SK-N-SH (cell line): ENCODE results near the gene TTC9. TPM values are rescaled to one million over a fixed set of nuclear protein-coding genes. Genes with fewer than 3 reads are reported as not detected.

Source experiments
- CTCF ChIA-PET: fragments of 300-600, 350-600 bp; formaldehyde crosslinking; extraction: SDS; loops from one replicate; lab custom pipeline; 2021; lab: Yijun Ruan, JAX
- POLR2A ChIA-PET: fragments of 350-600 bp; sonication (Branson Sonifier 250); formaldehyde crosslinking; extraction: SDS; loops from one replicate; lab custom pipeline; 2020; ENCODE audit warnings: antibody characterized with exemption, inconsistent platforms; lab: Yijun Ruan, JAX
- DNase-seq: peaks from one replicate; pipeline ENCODE4 v3.0.0; 2012
- H2AFZ ChIP-seq: fragments of 200-600 bp; sonication (generic); 2 replicates; pipeline ENCODE4 v1.8.1; 2016; ENCODE audit warnings: antibody characterized with exemption, mild to moderate bottlenecking, low read depth
- H3F3A ChIP-seq: fragments of 200-600 bp; sonication (generic); replicated peaks from 2 replicates; pipeline ENCODE3; 2016; ENCODE audit warnings: antibody characterized with exemption, mild to moderate bottlenecking; ENCODE audit not compliant: insufficient read depth
- H3K27ac ChIP-seq, 2 experiments: fragments of 200-500 bp in 1 of 2; fragments of 200-600 bp in 1 of 2; sonication (Bioruptor generic) in 1 of 2; sonication (generic), shearing (Covaris generic) in 1 of 2; 2 replicates each; pipeline versions ENCODE4 v1.5.1 to v1.6.1; 2014 to 2016; ENCODE audit warnings: low read depth in 2 of 2, inconsistent platforms in 1 of 2, low read length in 1 of 2, mild to moderate bottlenecking in 1 of 2, mixed read lengths in 1 of 2
- H3K27me3 ChIP-seq: fragments of 200-600 bp; sonication (generic), shearing (Covaris generic); 2 replicates; pipeline ENCODE4 v1.6.1; 2016; ENCODE audit warnings: mixed run types; ENCODE audit not compliant: insufficient read depth
- H3K36me3 ChIP-seq, 2 experiments: fragments of 200-500 bp in 1 of 2; fragments of 200-600 bp in 1 of 2; sonication (Bioruptor generic) in 1 of 2; sonication (generic) in 1 of 2; replicated peaks in 1 of 2; 2 replicates each; pipeline versions ENCODE3 to v1.5.1; 2014 to 2016; ENCODE audit warnings: low read length in 1 of 2, mild to moderate bottlenecking in 1 of 2; ENCODE audit not compliant: insufficient read depth in 2 of 2, control insufficient read depth in 1 of 2
- H3K4me1 ChIP-seq, 2 experiments: fragments of 200-500 bp in 1 of 2; fragments of 200-600 bp in 1 of 2; sonication (Bioruptor generic) in 1 of 2; sonication (generic), shearing (Covaris generic) in 1 of 2; 2 replicates each; pipeline versions ENCODE4 v1.5.1 to v1.6.1; 2014 to 2016; ENCODE audit warnings: low read depth in 1 of 2, low read length in 1 of 2, mixed run types in 1 of 2; ENCODE audit not compliant: insufficient read depth in 2 of 2, control insufficient read depth in 1 of 2
- H3K4me2 ChIP-seq: fragments of 200-600 bp; sonication (generic), shearing (Covaris generic); 2 replicates; pipeline ENCODE4 v1.6.1; 2017; ENCODE audit warnings: mixed run types
- H3K4me3 ChIP-seq, 2 experiments: fragments of 200-500 bp in 1 of 2; fragments of 200-600 bp in 1 of 2; sonication (Bioruptor generic) in 1 of 2; sonication (generic), shearing (Covaris generic) in 1 of 2; 2 replicates each; pipeline versions ENCODE4 v1.5.1 to v1.8.1; 2014 to 2016; ENCODE audit warnings: low read depth in 2 of 2, inconsistent platforms in 1 of 2, low read length in 1 of 2, mild to moderate bottlenecking in 1 of 2, mixed read lengths in 1 of 2, moderate library complexity in 1 of 2
- H3K79me2 ChIP-seq: fragments of 200-600 bp; sonication (generic); 2 replicates; pipeline ENCODE4 v1.8.1; 2017; ENCODE audit warnings: mild to moderate bottlenecking; ENCODE audit not compliant: insufficient read depth
- H3K9ac ChIP-seq: fragments of 200-600 bp; sonication (generic); 2 replicates; pipeline ENCODE4 v1.6.1; 2017; ENCODE audit warnings: mixed run types
- H3K9me2 ChIP-seq: fragments of 200-600 bp; sonication (generic); 2 replicates; pipeline ENCODE4 v1.6.1; 2017; ENCODE audit warnings: mixed run types
- H3K9me3 ChIP-seq: fragments of 200-600 bp; sonication (generic); 2 replicates; pipeline ENCODE4 v1.6.1; 2017; ENCODE audit warnings: mixed run types, mild to moderate bottlenecking, moderate library complexity
- H4K20me1 ChIP-seq: fragments of 200-600 bp; sonication (generic); 2 replicates; pipeline ENCODE4 v1.6.1; 2017; ENCODE audit warnings: mild to moderate bottlenecking, mixed run types; ENCODE audit not compliant: insufficient read depth
- CHD2 ChIP-seq: fragments of 150-350 bp; IDR thresholded peaks from 2 replicates; pipeline ENCODE4 v1.6.1; 2018; ENCODE audit warnings: low read length; ENCODE audit not compliant: partially characterized antibody
- EP300 ChIP-seq, 2 experiments: IDR thresholded peaks; 2 replicates each; pipeline versions ENCODE4 v1.4.0 to v1.6.1; 2012; ENCODE audit warnings: borderline replicate concordance in 1 of 2, low read depth in 1 of 2, low read length in 1 of 2
- EZH2phosphoT487 ChIP-seq: fragments of 200-600 bp; sonication (generic); IDR thresholded peaks from 2 replicates; pipeline ENCODE4 v1.6.1; 2017; ENCODE audit warnings: low read depth, mixed run types, mild to moderate bottlenecking, antibody characterized with exemption, moderate library complexity, borderline replicate concordance
- FOSL2 ChIP-seq: IDR thresholded peaks from 2 replicates; pipeline ENCODE4 v1.4.0; 2012; ENCODE audit warnings: low read depth, mild to moderate bottlenecking, moderate library complexity, borderline replicate concordance
- FOXJ3 ChIP-seq: sonication (generic); formaldehyde crosslinking; IDR thresholded peaks from 2 replicates; pipeline ENCODE4 v1.5.1; 2020; ENCODE audit warnings: mild to moderate bottlenecking, missing genetic modification reagents
- GATA2 ChIP-seq: sonication (generic); formaldehyde crosslinking; IDR thresholded peaks from 2 replicates; pipeline ENCODE4 v1.5.0; 2020; ENCODE audit warnings: mild to moderate bottlenecking, missing genetic modification reagents
- MEF2A ChIP-seq: IDR thresholded peaks from 2 replicates; pipeline ENCODE4 v1.4.0; 2012; ENCODE audit warnings: low read depth, borderline replicate concordance
- NRF1 ChIP-seq: IDR thresholded peaks from 2 replicates; pipeline ENCODE4 v1.6.1; 2012; ENCODE audit warnings: low read depth, mild to moderate bottlenecking, low read length
- RCOR1 ChIP-seq: fragments of 150-350 bp; IDR thresholded peaks from 2 replicates; pipeline ENCODE4 v1.6.1; 2017; ENCODE audit warnings: antibody characterized with exemption, low read length
- RXRA ChIP-seq: IDR thresholded peaks from 2 replicates; pipeline ENCODE4 v1.4.0; 2012; ENCODE audit warnings: low read depth, mild to moderate bottlenecking, borderline replicate concordance
- SIN3A ChIP-seq: IDR thresholded peaks from 2 replicates; pipeline ENCODE4 v1.6.1; 2012; ENCODE audit warnings: low read depth, mild to moderate bottlenecking, low read length, moderate library complexity, borderline replicate concordance
- TAF1 ChIP-seq: IDR thresholded peaks from 2 replicates; pipeline ENCODE4 v1.6.1; 2012; ENCODE audit warnings: low read depth, mild to moderate bottlenecking, low read length, moderate library complexity, borderline replicate concordance
- TCF12 ChIP-seq: IDR thresholded peaks from 2 replicates; pipeline ENCODE4 v1.4.0; 2012
- TEAD4 ChIP-seq: IDR thresholded peaks from 2 replicates; pipeline ENCODE4 v1.4.0; 2012; ENCODE audit warnings: mild to moderate bottlenecking, borderline replicate concordance; ENCODE audit not compliant: insufficient read depth
- WGBS: methylation state at CpG from one replicate; pipeline ENCODE4 v1.1.6; 2017; ENCODE audit warnings: low lambda C conversion rate; 5-methylcytosine and 5-hydroxymethylcytosine counted together
- polyA plus RNA-seq, 3 experiments: library from polyadenylated mRNA; depleted of rRNA; stranded (reverse); fragments of >200 nt; gene quantifications; 2 replicates each; pipeline ENCODE4 v1.2.3, GENCODE V29; 2012
- TF ChIP-seq, protein P1 (sequence below): fragments of 150-350 bp; IDR thresholded peaks from 2 replicates; pipeline ENCODE4 v1.6.1; 2016; ENCODE audit warnings: mild to moderate bottlenecking, low read depth, low read length
- TF ChIP-seq, protein P2 (sequence below): IDR thresholded peaks from 2 replicates; pipeline ENCODE4 v1.4.0; 2012; ENCODE audit warnings: low read depth, borderline replicate concordance
- TF ChIP-seq, protein P3 (sequence below): IDR thresholded peaks from 2 replicates; pipeline ENCODE4 v1.4.0; 2012; ENCODE audit warnings: low read depth
- TF ChIP-seq, protein P4 (sequence below): IDR thresholded peaks from 2 replicates; pipeline ENCODE4; 2012

Gene TTC9
- polyA plus RNA-seq, 1 of the 3 experiments (the other 2 are of a cell fraction): 0.33 TPM

DNA sequence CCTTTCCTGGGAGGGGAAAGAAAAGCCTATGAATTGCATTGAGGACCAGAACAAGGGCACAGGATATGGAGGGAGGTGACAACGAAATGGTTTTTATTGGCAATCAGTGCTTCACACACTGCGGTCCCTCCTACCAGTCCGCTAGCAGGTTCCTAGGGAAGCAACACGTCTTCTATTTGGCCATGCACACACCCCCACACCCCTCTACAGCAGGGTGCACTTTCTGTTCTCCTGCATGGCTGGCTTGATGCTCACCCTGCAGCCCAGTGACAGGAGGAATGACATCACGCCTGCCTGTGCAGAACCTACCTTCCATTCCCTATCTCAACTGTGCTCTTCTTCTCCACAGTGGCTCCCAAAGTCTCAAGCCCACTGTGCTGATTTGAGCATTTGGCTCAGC, 57.9 kb downstream of the TTC9 start:
- no peak overlapping the region for H3K9ac ChIP-seq
- H3K9me3 ChIP-seq: no peaks in the 10 kb centered on the region
- H2AFZ ChIP-seq: no peak overlapping the region
- no peaks in the 10 kb centered on the region for H3K79me2 ChIP-seq
- no peak for TF ChIP-seq NRF1
- TF ChIP-seq RCOR1: no peak
- no peak for TF ChIP-seq TAF1
- no peak for TF ChIP-seq GATA2 (CRISPR knock-in tag)
- TF ChIP-seq, protein P1, sequence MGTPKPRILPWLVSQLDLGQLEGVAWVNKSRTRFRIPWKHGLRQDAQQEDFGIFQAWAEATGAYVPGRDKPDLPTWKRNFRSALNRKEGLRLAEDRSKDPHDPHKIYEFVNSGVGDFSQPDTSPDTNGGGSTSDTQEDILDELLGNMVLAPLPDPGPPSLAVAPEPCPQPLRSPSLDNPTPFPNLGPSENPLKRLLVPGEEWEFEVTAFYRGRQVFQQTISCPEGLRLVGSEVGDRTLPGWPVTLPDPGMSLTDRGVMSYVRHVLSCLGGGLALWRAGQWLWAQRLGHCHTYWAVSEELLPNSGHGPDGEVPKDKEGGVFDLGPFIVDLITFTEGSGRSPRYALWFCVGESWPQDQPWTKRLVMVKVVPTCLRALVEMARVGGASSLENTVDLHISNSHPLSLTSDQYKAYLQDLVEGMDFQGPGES: no peak
- TF ChIP-seq, protein P2, sequence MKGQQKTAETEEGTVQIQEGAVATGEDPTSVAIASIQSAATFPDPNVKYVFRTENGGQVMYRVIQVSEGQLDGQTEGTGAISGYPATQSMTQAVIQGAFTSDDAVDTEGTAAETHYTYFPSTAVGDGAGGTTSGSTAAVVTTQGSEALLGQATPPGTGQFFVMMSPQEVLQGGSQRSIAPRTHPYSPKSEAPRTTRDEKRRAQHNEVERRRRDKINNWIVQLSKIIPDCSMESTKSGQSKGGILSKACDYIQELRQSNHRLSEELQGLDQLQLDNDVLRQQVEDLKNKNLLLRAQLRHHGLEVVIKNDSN: no peak
- no peak for TF ChIP-seq EZH2phosphoT487
- TF ChIP-seq CHD2: no peak
- TF ChIP-seq, protein P3, sequence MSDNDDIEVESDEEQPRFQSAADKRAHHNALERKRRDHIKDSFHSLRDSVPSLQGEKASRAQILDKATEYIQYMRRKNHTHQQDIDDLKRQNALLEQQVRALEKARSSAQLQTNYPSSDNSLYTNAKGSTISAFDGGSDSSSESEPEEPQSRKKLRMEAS: no peak
- TF ChIP-seq EP300 (IDR thresholded peaks at IDR 0.05; ENCODE audit: borderline replicate concordance in 1 of 2, low read depth in 1 of 2, low read length in 1 of 2): no peak
- no peak for TF ChIP-seq TCF12
- no peak for TF ChIP-seq TEAD4
- ChIA-PET POLR2A (no interaction called here), CTCF (interaction anchor here (0.6 kb wide), 1 partner anchor 75 kb away, joined by 3 read pairs; no protein-coding TSS in a partner anchor)
- no peak overlapping the region for H3K4me3 ChIP-seq
- 69% methylated on average over 3 of the region's 5 CpGs for WGBS
- no peak overlapping the region for H3K4me2 ChIP-seq
- no peak overlapping the region for H3K27ac ChIP-seq
- peaks cover 4% of the 10 kb centered on the region; the same call in 1 of the 2 replicates for H3K27me3 ChIP-seq
- H3F3A ChIP-seq: no peaks in the 10 kb centered on the region
- H4K20me1 ChIP-seq: no peaks in the 10 kb centered on the region
- DNase-seq: no peak
- H3K9me2 ChIP-seq: no peaks in the 10 kb centered on the region
- peaks cover 0 to 10% of the 10 kb centered on the region in 2 experiments; a peak in 2 of 4 replicates for H3K4me1 ChIP-seq
- no peaks in the 10 kb centered on the region for H3K36me3 ChIP-seq

DNA sequence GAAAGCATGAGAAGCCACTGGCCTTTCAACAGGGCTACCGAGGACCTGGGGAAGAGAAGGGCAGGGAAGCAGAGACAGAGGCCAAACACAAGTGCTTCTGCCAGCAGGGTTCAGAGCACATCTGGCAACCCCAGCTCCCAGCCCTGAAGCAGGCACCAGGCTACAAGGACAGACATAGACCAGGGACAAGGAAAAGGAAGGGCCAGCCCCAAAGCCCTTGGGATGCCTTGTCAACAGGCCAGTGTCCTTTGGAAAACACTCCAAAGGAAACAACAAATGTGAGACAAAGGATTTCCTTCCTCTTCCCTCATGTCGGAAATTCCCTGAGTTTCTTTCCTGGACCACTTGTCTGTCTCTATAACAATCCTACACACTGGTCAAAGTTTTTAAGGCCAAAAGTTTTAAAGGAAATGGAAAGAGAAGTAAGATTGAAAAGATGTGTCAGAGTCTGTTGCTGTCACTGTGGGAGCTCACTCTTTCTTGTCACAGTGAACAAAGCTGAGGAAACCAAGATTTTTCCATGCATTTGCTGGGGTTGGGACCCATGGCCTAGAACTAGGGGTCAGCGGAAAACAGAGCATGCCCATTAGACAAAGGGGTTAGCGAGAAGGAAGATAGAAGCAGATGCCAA, 59.4 kb downstream of the TTC9 start:
- Histone ChIP-seq H3K4me1 (peaks cover 0 to 6% of the 10 kb centered on the region in 2 experiments; a peak in 2 of 4 replicates), H3K4me3 (no peak overlapping the region), H2AFZ (no peak overlapping the region), H4K20me1 (no peaks in the 10 kb centered on the region), H3K27me3 (peaks cover 4% of the 10 kb centered on the region; the same call in 1 of the 2 replicates), H3K4me2 (no peak overlapping the region), H3F3A (no peaks in the 10 kb centered on the region), H3K9ac (no peak overlapping the region), H3K9me3 (no peaks in the 10 kb centered on the region), H3K9me2 (no peaks in the 10 kb centered on the region), H3K27ac (no peak overlapping the region), H3K79me2 (no peaks in the 10 kb centered on the region), H3K36me3 (no peaks in the 10 kb centered on the region)
- ChIA-PET CTCF (interaction anchor here (1.2 to 1.5 kb wide), 3 partner anchors 11 to 14 kb away, joined by 3 read pairs; no protein-coding TSS in a partner anchor), POLR2A (no interaction called here)
- 73% methylated on average over 4 of the region's 4 CpGs for WGBS
- DNase-seq: no peak
- TF ChIP-seq MEF2A (no peak), FOXJ3 (CRISPR knock-in tag) (no peak), RCOR1 (no peak), FOSL2 (no peak), SIN3A (no peak), RXRA (no peak), NRF1 (no peak), TEAD4 (no peak)
- TF ChIP-seq, protein P4, sequence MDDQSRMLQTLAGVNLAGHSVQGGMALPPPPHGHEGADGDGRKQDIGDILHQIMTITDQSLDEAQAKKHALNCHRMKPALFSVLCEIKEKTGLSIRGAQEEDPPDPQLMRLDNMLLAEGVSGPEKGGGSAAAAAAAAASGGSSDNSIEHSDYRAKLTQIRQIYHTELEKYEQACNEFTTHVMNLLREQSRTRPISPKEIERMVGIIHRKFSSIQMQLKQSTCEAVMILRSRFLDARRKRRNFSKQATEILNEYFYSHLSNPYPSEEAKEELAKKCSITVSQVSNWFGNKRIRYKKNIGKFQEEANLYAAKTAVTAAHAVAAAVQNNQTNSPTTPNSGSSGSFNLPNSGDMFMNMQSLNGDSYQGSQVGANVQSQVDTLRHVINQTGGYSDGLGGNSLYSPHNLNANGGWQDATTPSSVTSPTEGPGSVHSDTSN: no peak
- TF ChIP-seq, protein P1: no peak
